Renal cortical epithelial cell (primary cell): ENCODE data around the gene GATAD2A. TPM values are rescaled to one million over a fixed set of nuclear protein-coding genes. Genes with fewer than 3 reads are reported as not detected.

Experiments used
- DNase-seq: peaks from one replicate; pipeline ENCODE4 v3.0.0-alpha.2; 2011; ENCODE audit warnings: low read depth
- total RNA-seq: library from RNA; depleted of rRNA; stranded (reverse); fragments of >200 nt; gene quantifications from 2 replicates; pipeline ENCODE4 v1.2.3, GENCODE V29; 2014

The GATAD2A gene
- total RNA-seq, 1 donor from 2014 or later = 93.9 TPM

GRCh38 chr19:19488875-19489690, 83.6 kb downstream of the GATAD2A start:
- peak; percentile 96 for DNase-seq

- no peak for DNase-seq
Measured at GRCh38 chr19:19489804-19490204, 84.3 kb downstream of the GATAD2A start.

- DNase-seq = peak; percentile 82
Measured at GRCh38 chr19:19490214-19490968, 84.9 kb downstream of the GATAD2A start.

GRCh38 chr19:19491321-19492025, 86.0 kb downstream of the GATAD2A start:
- DNase-seq = no peak

GRCh38 chr19:19492026-19492610, 86.6 kb downstream of the GATAD2A start:
- DNase-seq = no peak

GRCh38 chr19:19493841-19494546, 88.5 kb downstream of the GATAD2A start:
- DNase-seq = no peak

GRCh38 chr19:19495614-19496603, 90.4 kb downstream of the GATAD2A start:
- no peak for DNase-seq

GRCh38 chr19:19498255-19498991, 92.9 kb downstream of the GATAD2A start:
- DNase-seq = no peak

GRCh38 chr19:19499272-19499995, 94.0 kb downstream of the GATAD2A start:
- no peak for DNase-seq

- no peak for DNase-seq
Measured at GRCh38 chr19:19500975-19501644, 95.6 kb downstream of the GATAD2A start.

GRCh38 chr19:19501798-19502197, 96.3 kb downstream of the GATAD2A start:
- DNase-seq = no peak

GRCh38 chr19:19502281-19502680, 96.8 kb downstream of the GATAD2A start:
- DNase-seq = no peak

GRCh38 chr19:19502808-19503602, 97.5 kb downstream of the GATAD2A start:
- no peak for DNase-seq

GRCh38 chr19:19504754-19505668, 99.5 kb downstream of the GATAD2A start:
- no peak for DNase-seq

GRCh38 chr19:19505669-19506326, 100.3 kb downstream of the GATAD2A start:
- no peak for DNase-seq

- DNase-seq = no peak
Measured at GRCh38 chr19:19506592-19506991, 101.1 kb downstream of the GATAD2A start.
